K562 (cell line): Measurements from ENCODE around the gene TMEM214. TPM values are rescaled to one million over a fixed set of nuclear protein-coding genes. Genes with fewer than 3 reads are reported as not detected.

Experiments
- CHD2 ChIP-seq: IDR thresholded peaks from 2 replicates; pipeline ENCODE4 v1.6.1; 2011; ENCODE audit warnings: low read depth, low read length
- CHD7 ChIP-seq: fragments of 200-600 bp; sonication (generic); IDR thresholded peaks from one replicate; pipeline ENCODE4 v1.6.1; 2012; ENCODE audit warnings: mild to moderate bottlenecking, low read depth, low read length, inconsistent platforms
- POLR2A ChIP-seq: fragments of 450-650 bp; conservative IDR thresholded peaks from 2 replicates; pipeline ENCODE4 v1.6.1; 2016
- TBL1XR1 ChIP-seq, 2 experiments: IDR thresholded peaks; 2 replicates each; pipeline ENCODE4 v1.6.1; 2012; ENCODE audit warnings: improper control_type of control experiment in 2 of 2, low read length in 2 of 2, mild to moderate bottlenecking in 1 of 2
- USF1 ChIP-seq: sonication (generic); formaldehyde crosslinking; IDR thresholded peaks from 2 replicates; pipeline ENCODE4 v1.9.0; 2022; ENCODE audit warnings: mild to moderate bottlenecking, missing genetic modification reagents
- ZFPM2 ChIP-seq: fragments of 250-450 bp; sonication (Bioruptor Pico); IDR thresholded peaks from 2 replicates; pipeline ENCODE4 v1.5.1; 2022; ENCODE audit warnings: mild to moderate bottlenecking
- ZNF583 ChIP-seq: fragments of 250-450 bp; sonication (Bioruptor Pico); IDR thresholded peaks from 2 replicates; pipeline ENCODE4 v1.4.0; 2020
- polyA plus RNA-seq, 8 experiments: library from polyadenylated mRNA; depleted of rRNA in 4 of 8; stranded (reverse) in 5 of 8; unstranded in 3 of 8; fragments of >200 nt; fragmentation: Nextera tagmentation in 2 of 8; fragmentation: Illumina TruSeq in 1 of 8; extraction: Ambion mirVana in 2 of 8; extraction: Trizol in 1 of 8; gene quantifications; 2 replicates each; pipeline versions ENCODE4 v1.2.1 to v1.2.3, GENCODE V29; 2011 to 2014; ENCODE audit warnings: inconsistent platforms in 1 of 8, missing spikeins in 1 of 8
- total RNA-seq, 7 experiments: library from RNA; depleted of rRNA in 6 of 7; stranded (reverse); fragments of >200 nt in 6 of 7; fragmentation: Illumina TruSeq in 2 of 7; extraction: Trizol in 2 of 7; gene quantifications; 2 replicates each; pipeline versions ENCODE4 v1.2.1 to v1.2.3, GENCODE V29; 2011 to 2021; ENCODE audit warnings: low replicate concordance in 1 of 7

TMEM214 gene
- total and polyA plus RNA-seq, 9 of the 15 experiments (the other 6 are each of a cell fraction or from before 2014, with no cell fraction given), result 11.4 to 81.4 (median 44.1) TPM

- TF ChIP-seq CHD7, result no peak
- TF ChIP-seq ZFPM2 (CRISPR knock-in tag), result no peak
- TF ChIP-seq USF1, result peak; percentile 13; the same call in 1 of the 2 replicates
- TF ChIP-seq CHD2, result no peak
- no peak for TF ChIP-seq POLR2A
- TF ChIP-seq TBL1XR1 (IDR thresholded peaks at IDR 0.05; ENCODE audit: low read length in 2 of 2), result no peak
- no peak for TF ChIP-seq ZNF583 (CRISPR knock-in tag)
Observed at GRCh38 chr2:27078267-27079194, 45.8 kb downstream of the TMEM214 start, which contains the start of gene EMILIN1 (continued).
